Measurements from ENCODE around the gene UBE2Z.

UBE2Z gene

GRCh38 chr17:48952904-48953303 lies 44.7 kb downstream of the UBE2Z start:
- no peak overlapping the region for H3K4me3 ChIP-seq (ENCODE audit: low read depth, low read length)

GRCh38 chr17:48954300-48954755 lies 46.1 kb downstream of the UBE2Z start:
- no peak overlapping the region for H3K4me3 ChIP-seq (ENCODE audit: low read depth, low read length)

- H3K4me3 ChIP-seq (ENCODE audit: low read depth, low read length), result no peak overlapping the region
These were observed 52.8 kb downstream of the UBE2Z start for GRCh38 chr17:48960834-48961515.

- H3K4me3 ChIP-seq (ENCODE audit: low read depth, low read length), result no peak overlapping the region
These were observed 53.5 kb downstream of the UBE2Z start for GRCh38 chr17:48961516-48962233.

- H3K4me3 ChIP-seq (ENCODE audit: low read depth, low read length), result no peak overlapping the region
These were observed 62.0 kb downstream of the UBE2Z start for GRCh38 chr17:48970224-48970623.

GRCh38 chr17:48970865-48971687 lies 62.9 kb downstream of the UBE2Z start:
- H3K4me3 ChIP-seq (ENCODE audit: low read depth, low read length), result no peak overlapping the region

- no peak overlapping the region for H3K4me3 ChIP-seq (ENCODE audit: low read depth, low read length)
These were observed 64.5 kb downstream of the UBE2Z start for GRCh38 chr17:48972749-48973097.

GRCh38 chr17:48973806-48974205 lies 65.6 kb downstream of the UBE2Z start:
- no peak overlapping the region for H3K4me3 ChIP-seq (ENCODE audit: low read depth, low read length)
